GM21619 (cell line): ENCODE data around the gene MNAT1.
A peak's percentile ranks its signal among the peaks of the same experiment; 100 is the strongest.
"Not testable (repeated sequence)": the region's sequence is repeated elsewhere in the genome, so short reads cannot be mapped to it uniquely, and the experiment has no call there.

Experiments used
- ATAC-seq: cut with Tn5 transposase; IDR thresholded peaks from one replicate; pipeline ENCODE4 v1.9.1; 2021; ENCODE audit not compliant: unreplicated experiment

Gene MNAT1

DNA sequence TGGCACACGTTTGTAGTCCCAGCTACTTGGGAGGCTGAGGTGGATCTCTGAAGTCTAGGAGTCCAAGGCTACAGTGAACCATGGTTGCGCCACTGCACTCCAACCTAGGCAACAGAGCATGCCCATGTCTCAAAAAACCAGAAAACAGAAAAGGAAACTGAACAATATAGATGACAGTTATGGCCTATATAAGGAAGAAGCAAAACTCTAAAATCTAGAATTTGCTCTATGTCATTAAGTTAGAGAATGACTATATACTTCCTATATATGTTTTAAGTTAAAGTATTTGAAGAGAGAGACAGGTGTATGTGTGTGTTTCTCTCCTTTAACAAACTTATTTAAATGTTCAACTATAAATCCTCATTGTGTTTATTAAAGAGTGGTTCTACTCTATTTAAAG, 65.8 kb downstream of the MNAT1 start:
- no peak for ATAC-seq

DNA sequence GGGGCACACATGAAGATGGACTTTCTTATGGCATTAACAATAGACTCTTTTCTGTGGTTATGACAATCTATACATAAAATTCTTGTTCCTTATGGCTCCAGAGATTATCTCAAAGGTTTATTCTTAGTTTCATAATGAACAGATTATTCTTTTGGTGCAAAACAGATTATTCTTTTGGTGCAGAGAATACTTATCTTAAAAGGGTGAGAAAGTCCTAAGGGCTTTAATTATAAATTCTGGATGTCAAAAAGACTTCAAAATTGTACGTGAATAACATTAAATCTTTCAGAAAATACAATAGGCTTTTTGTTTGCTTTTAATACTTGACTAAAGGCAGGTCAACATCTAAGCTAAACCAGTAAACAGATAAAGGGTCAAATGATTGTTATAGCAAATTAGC, 69.3 kb downstream of the MNAT1 start:
- ATAC-seq: no peak

DNA sequence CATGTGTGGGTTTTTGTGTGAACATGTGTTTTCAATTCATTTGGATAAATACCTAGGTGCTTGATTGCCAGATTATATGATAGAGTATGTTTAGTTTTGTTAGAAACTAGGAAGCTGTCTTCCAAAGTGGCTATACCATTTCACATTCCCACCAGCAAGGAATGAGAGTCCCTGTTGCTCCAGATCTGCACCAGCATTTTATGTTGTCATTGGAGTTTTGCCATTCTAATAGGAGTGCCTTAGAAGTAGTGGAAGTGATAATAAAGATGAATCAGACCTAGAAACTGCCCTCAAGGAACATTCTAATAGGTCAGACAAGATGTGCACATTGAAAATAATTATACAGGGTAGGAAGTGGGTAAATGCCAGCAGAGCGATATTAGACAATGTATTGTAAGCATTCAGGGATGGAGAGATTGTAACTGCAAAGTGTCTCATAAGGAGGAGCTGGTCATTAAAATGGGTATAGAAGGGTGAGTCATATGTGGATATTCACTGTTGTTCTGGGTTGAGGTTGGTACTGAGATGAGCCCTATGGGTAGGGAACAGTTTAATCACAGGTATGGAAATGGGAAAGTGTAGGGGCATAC, 71.4 kb downstream of the MNAT1 start:
- ATAC-seq: no peak

DNA sequence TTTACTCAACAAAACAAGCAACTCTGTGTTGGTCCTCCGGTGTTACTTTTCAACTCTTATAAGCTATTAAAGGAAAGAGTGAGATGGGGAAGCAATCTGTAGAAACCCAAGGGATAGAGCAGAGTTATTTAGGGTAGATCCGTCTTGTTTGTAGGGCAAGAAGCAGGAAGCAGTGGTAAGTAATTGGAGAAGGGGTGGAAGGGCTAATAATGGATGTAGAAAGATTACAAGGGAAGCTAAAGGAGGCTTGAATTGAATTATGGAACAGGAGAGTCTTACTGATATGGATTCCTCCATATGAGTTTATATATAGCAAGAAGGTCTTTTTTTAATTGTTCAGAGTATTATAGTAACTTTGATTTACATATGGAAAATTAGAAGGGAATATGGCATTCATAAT, 72.7 kb downstream of the MNAT1 start:
- ATAC-seq: no peak

DNA sequence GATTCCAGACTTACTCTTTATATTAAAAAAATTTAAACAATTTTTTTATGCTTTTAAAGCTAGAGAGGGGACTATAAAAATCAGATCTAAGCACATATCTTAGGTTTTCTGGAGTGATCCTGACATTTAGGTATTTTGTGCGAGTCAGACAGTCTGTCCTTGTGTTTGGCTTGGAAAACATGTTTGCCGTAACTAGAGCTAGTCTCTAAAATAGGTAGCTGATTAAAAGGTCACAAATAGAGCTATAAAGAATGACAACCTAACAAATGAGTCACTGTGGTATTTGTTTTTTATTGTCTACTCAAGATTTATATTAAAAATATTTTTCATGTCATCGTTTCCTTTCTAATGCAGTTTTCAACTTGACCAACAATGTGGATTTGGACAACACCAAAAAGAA, 73.4 kb downstream of the MNAT1 start:
- ATAC-seq: no peak

DNA sequence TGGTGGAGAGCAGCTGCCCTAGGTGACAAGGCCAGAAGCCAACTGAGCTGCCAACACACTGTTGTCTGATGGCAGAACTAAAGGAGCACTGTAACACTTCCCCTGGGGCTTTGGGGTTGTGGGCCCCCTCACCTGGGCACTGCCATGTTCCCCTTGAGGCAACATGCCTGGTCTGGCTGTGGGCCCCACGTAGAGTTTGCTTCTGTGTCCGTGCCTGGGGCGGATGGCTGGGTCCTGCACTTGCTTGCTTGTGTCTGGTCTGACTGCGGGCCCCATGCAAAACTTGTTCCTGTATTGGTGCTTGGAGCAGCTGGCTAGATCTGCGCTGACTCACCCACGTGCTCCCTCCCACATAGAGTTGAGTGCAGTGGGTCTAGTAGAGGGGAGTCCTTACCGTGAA, 78.4 kb downstream of the MNAT1 start:
- no peak for ATAC-seq

DNA sequence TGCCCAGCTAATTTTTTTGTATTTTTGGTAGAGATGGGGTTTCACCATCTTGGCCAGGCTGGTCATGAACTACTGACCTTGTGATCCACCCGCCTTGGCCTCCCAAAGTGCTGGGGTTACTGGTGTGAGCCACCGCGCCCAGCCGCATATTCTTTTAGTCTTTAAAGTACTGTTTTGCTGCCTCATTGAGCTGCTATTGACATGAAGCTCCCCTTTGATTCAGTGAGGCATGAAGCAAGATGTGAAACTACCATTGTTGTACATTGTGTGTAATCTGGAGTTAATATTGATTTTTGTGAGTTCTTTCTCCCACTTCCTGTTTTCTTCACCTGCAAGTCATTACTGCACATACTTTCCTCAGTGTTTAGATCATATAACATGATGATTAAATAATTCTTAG, 80.8 kb downstream of the MNAT1 start:
- ATAC-seq: peak; percentile 96

DNA sequence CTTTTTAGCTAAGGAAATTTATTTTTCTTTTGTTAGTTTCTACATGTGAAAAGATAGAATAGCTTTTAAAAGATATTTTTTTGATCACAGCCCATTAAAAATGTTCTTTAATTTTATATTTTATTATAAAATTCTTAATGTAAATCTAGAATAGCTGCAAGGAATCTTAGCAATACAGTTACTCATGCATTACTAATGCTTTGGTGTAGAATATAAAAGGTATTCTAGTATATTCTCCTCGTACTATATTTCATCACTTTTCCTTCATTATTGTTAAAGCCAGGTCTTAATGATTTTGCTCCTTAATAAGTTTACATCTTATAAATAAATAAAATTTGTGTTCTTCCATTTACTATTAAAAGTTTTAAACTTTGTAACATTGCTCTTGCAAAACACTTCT, 82.6 kb downstream of the MNAT1 start:
- no peak for ATAC-seq

DNA sequence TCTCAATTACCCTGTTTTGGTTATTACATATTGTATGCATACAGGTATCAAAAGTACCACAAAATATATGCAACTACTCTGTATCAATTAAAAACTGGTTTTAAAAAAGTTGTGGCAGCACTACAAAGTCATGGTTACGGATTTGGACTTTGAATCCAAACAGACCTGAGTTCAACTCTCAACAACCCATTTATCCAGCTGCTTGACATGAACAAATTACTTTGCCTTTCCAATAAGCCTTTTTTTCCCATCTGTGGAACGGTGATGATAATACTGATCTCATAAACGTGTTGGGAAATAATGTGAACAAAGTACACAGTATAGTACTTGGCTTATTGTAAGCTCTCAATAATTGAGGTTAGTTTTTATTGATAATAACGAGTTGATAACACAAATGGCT, 85.0 kb downstream of the MNAT1 start:
- no peak for ATAC-seq

DNA sequence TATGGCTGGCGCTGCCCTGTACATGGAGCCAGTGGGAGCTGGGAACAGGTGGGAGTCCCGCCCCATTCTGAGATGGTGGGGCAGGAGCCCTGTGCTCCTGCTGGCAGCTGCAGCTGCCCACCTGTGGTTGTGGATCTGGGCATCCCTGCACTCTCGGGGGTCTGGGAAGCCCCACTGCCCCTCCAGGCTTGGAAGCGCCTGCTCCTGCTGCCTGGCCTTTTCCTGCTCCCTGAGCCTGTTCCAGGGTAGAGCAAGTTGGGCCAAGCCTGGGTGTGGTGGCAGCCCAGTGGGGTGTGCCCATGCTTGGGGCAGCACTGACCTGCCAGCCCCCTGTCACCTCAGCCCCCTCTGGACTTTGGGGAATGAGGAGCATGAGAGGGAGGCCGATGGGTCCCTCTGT, 104.0 kb downstream of the MNAT1 start:
- no peak for ATAC-seq

DNA sequence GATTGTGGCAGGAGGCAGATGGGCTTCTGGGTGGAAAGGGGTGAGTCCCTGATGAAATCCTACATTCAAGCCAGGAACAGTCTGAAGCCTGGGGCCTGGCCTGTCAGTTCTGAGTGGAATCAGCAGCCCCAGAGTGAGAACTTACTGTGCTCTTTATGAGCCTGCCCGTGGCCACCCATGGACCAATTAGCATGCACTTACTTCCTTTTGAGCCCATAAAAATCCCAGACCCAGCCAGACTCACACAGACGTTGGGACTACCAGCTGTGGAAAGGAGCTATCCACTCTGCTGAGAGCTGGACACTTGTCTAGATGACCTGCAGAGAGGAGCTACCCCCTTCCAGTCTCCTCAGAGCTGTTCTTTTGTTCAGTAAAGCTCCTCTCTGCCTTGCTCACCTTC, 104.5 kb downstream of the MNAT1 start:
- no peak for ATAC-seq

DNA sequence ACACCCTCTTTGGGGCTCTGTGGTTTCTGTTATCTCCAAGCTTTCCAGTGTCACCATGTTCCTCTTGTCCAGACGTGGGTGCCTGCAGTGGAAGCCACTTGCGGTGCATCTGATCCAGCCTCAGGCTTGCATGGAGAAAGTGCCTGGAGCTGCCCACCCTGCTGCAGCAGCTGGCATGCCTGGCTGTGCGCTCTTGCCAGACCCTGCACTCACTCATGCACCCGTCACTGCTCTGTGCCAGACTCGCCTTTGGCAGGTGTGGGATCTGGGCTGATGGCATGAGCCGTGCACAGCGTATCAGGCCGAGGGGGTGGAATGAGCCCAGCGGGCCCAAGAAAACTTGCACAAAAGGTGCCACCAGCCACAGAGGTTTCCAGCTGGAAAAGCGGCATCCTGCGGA, 105.1 kb downstream of the MNAT1 start:
- ATAC-seq: no peak

DNA sequence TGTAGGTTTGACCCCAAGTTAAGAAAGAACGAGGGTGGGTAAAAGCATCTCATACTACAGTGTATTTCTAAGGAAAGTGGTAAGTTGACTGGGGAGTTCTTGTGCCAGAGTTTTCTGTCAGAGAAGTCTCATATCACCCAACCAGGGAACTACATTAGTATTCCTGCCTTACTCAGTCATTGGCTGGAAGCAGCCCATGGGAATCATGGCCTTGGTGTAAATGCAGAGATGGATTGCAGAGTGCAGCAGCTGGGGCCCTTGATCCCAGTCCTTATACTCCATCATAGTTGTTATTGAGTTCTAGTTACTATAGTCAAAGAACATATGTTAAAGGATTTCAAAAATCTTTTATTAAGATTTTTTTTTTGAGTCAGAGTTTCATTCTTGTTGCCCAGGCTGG, 105.8 kb downstream of the MNAT1 start:
- ATAC-seq: no peak

DNA sequence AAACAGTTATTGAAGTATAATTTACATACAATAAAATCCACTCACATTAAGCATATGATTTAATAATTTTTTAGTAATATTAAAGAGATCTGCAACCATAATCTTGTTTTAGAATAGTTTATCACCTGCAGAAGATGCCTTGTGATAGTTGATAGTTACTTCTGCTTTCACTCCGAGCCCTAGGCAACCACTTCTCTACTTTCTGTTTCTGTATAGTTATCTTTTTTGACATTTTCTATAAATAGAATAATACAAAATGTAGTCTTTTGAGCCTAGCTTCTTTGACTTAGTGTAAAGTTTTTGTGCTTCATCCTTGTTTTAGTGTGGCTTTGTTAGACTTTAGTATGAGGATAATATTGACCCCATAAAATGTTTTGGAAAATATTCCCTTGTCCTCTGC, 111.0 kb downstream of the MNAT1 start:
- peak; percentile 98 for ATAC-seq

DNA sequence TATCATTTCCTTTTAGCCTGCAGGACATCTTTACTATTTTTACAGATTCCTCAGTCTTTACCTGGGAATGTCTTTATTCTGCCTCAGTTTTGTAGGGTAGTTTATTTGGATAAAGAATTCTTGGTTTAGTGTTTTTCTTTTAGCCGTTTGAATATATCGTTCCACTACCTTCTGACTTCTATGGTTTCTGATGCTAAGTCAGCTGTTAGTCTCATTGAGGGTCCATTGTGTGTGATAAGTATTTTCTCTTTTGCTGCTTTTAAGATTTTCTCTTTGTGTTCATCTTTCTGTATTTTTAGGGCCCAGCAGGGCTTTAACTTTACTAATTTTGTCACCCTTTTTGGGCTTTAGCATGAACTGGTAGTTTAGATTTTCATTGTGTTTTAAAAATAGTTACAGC, 113.5 kb downstream of the MNAT1 start:
- ATAC-seq: no peak

DNA sequence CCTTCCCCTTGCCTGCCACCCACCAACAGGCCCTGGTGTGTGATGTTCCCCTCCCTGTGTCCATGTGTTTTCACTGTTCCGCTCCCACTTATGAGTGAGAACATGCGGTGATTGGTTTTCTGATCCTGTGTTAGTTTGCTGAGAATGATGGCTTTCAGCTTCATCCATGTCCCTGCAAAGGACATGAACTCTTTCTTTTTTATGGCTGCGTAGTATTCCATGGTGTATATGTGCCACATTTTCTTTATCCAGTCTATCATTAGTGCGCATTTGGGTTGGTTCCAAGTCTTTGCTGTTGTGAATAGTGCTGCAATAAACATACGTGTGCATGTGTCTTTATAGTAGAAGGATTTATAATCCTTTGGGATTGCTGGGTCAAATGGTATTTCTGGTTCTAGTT, 117.1 kb downstream of the MNAT1 start:
- not testable (repeated sequence) for ATAC-seq

DNA sequence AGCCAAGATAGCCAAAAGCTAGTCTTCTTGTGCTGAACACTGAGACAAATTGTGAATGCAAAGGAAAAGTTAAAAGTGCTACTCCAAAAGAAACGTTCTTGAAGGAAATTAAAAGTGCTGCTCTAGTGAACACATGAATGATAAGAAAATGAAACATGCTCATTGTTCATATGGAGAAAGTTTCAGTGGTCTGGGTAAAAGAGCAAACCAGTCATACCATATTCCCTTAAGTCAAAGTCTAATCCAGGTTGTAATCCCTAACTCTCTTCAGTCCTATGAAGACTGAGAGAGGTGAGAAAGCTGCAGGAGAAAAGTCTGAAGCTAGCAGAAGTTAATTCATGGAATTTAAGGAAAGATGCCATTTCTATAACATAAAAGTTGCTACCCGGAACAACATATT, 121.5 kb downstream of the MNAT1 start:
- ATAC-seq: no peak

DNA sequence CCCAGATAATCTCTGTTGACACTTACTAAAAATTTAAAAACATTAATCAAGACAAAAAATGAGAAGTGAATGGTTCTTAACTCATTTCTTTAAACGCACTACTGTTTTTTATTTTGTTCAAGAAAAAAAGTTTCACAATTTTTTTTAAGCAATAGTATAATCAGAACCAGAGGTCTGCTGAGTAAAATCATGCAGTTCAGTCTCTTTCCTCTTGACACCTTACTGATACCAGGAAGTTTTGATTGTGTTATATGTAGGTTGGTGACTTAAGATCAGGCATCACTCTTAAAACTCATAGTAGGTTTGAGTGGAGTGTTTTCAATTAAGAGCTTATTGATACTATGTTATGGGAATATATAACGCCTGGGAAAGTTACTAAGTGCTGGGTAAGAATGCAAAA, 125.0 kb downstream of the MNAT1 start:
- no peak for ATAC-seq

DNA sequence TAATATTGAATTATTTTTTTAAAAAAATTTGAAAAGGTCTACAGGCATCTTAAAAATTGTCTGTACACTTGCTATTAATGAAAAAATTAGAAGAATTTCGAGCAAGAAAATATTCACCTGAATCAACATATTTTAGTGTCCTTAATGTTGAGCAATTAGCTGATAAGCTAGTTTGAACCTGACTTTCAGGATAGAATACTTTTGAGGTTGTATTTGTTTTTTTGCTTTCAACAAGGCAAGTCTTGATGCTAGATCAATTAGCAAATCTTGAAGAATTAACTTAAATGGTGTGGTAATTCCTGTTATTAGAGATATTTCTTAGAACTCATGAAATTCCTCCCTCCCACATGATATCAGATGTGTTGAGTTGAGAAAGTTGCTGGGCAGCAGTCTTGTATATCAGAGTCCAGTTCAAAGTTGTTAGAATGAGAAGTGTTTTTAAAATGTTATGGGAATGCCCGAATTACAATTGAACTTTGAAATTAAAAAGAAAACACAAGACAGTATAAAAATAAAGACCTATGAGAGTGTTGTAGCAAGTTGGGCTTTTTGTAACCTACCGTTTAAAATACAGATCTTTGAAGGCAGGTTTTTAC, 127.1 kb downstream of the MNAT1 start:
- ATAC-seq: no peak

DNA sequence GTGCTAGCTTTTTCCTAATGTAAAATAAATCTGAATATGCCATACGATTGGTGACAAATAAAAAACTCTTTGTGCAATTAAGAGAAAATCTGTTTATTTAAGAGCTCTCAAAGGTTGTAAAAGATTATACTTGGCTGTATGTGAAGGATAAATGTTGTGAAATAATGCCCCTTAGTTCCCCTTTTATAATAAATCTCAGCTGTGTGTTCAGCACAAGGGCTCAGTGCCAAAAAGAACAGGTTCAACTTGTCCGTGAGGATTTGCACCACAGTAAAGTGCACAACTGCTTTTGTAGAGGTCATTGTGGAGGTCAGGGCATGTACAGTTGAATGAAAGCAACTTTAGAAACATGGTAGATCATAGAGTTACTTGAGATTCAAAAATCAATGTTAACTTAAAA, 127.7 kb downstream of the MNAT1 start:
- ATAC-seq: no peak

DNA sequence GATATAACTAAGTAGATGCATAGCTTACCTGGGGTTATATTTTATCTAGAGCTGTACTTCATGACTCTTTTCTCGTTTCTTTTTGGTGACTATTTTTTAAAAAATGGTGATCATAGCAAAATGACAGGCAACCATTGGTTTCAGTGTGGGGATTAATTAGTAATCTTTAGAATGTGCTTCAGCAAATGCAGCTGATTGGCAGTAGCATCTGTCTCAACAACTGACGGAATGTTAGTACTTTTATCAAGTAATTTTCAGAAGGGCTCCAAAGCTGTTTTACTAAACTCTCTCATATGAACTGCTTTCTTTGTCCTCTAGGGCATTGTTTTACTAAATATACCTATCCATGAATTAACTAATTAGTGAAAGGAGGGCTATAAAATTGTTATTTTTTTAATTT, 128.7 kb downstream of the MNAT1 start:
- ATAC-seq: no peak

DNA sequence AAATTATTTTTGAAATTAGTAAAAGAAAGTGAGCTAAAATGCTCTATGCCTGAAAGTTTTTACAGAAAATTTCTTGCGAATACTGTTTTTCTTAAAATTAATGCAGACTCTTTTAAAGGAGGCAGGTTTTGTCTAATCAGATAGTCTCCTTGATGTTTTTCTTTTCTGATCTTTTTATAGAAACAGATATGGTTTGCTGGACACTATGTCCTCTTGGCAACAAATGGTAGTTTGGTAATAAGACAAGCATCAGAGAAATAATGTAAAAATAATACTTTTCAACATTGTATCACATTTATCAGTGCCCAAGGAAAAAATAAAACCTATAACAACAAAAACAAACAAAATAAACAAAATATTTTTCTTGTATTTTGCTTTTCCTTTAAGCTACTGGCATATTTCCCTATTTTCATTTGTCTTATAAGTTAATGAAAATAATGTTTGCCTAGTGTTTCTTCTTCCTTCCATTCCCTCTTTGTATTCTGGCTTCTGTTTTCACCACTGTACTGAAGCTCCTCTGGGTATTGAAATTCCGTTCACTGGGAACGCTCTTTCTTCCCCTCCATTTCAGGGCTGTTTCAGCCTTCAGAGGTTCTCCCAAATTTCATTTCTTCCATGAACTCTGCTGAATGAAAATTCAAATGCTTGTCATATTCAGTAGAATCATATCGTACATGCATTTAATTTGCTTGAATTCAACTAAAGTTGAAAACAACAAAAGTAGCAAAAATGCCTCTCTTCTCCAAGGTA, 131.0 kb downstream of the MNAT1 start:
- no peak for ATAC-seq
